EH (cell line): Measurements from ENCODE around the gene RBMY1B.
"Not testable (repeated sequence)": the region's sequence is repeated elsewhere in the genome, so short reads cannot be mapped to it uniquely, and the experiment has no call there.

Source experiments
- DNase-seq: peaks from one replicate; pipeline ENCODE4 v3.0.0-alpha.2; 2015; ENCODE audit warnings: low read depth

RBMY1B gene

DNA sequence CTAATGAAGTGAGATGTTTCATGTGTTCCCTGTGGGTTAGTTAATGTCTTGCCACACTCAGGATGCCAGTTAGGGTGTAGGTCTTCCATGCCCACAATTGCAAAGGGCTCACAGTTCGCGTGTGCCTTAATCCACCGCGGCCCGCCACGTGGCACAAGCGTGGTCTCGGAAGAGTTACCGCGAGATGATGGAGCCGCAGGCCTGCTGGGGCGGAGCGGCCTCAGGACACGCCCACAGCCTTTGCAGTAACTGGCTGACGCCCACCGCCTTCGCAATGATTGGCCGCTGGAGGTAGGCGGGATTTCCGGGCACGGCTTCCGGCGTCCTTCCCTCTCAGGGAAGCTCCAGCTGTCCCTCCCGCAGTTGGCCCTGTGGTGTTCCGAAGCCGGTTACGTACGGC lies at the start of gene RBMY1B:
Gene RBMY1B, plus strand, starts transcription at position 301 of the 400 bp plus-strand sequence. CDS start 2,013 bp downstream, outside the sequence.
- not testable (repeated sequence) for DNase-seq

DNA sequence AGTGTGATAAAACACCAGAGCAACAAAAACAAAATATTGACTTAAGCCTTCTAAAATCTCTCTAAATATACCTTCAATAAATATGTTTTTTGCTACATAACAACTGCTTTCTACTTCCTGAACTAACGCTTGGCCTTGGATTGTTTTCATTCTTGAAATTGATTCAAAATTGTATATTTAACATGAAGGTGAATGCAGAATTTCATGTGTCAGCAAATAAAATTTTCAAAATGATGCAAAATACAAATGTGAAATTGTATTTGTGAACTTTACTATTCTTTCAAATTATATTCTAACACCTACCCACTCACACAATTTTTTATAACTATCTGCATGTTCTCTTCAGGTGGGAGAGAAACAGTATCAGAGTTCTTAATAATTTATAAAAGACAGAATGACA lies 48.2 kb upstream of the RBMY1B start:
- not testable (repeated sequence) for DNase-seq

DNA sequence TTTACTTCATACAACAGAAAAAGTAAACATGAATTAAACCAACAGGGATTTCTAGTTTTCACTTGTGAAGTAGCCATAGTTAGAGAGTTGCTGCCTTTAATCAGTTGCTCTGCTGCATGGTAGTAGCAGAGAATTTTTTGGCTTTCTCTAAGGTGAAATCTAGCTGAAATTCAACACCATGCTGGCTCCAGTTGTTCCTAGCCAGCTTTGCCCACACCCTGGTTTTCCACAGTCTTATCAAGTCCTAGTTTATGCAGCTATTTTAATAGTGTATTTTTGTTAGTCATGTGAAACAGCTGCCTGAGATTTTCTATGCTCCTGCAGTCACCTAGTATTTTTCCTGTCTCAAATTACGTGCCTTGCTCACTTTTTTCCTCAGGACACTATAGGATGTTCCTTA lies 28.2 kb upstream of the RBMY1B start:
- DNase-seq = no peak

DNA sequence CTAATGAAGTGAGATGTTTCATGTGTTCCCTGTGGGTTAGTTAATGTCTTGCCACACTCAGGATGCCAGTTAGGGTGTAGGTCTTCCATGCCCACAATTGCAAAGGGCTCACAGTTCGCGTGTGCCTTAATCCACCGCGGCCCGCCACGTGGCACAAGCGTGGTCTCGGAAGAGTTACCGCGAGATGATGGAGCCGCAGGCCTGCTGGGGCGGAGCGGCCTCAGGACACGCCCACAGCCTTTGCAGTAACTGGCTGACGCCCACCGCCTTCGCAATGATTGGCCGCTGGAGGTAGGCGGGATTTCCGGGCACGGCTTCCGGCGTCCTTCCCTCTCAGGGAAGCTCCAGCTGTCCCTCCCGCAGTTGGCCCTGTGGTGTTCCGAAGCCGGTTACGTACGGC lies 23.4 kb downstream of the RBMY1B start, which contains the start of gene RBMY1A1:
Gene RBMY1A1, plus strand, starts transcription at position 301 of the 400 bp plus-strand sequence. CDS start 2,013 bp downstream, outside the sequence.
- DNase-seq = not testable (repeated sequence)

DNA sequence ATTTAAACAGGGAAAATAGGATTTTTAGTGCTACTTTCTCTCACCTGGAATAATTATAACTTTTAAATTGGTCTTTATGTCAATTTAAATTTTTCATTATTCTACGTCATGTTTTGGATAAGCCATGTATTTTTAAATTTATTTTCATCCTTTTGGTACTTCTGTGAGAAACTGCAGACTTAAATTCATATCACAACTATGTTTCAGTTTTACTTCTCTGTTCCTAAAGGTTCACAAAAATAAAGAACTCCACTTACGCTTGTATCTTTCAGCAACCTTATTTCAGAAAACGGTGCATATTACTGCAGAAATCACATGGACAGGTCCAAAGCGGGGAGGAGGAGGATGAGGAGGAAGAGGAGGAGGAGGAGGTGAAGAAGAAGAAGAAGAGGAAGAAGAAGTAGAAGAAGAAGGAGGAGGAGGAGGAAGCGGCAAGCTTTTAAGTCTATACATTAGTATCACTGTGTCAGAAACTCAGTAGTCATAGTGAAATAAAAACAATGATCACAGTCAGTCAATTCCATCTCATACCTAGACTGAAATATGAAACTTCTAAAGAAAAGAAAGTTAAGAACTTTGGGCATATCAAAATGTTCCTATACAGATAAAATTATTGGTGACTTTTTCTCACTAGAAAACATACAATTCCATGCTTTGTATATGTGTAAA lies 48.3 kb downstream of the RBMY1B start:
- not testable (repeated sequence) for DNase-seq
